Astrocyte (in vitro differentiated cells and primary cell): ENCODE results near the gene GPER1. TPM values are rescaled to one million over a fixed set of nuclear protein-coding genes. Genes with fewer than 3 reads are reported as not detected.

Experiments used
- DNase-seq: peaks from one replicate; pipeline ENCODE4 v3.0.0-alpha.2; 2010; ENCODE audit warnings: low read depth
- FAIRE-seq: peaks from 2 replicates; lab custom pipeline; 2011; peaks lifted over from hg19 to GRCh38; lab: Jason Lieb, UNC
- H2AFZ ChIP-seq: 2 replicates; pipeline ENCODE4 v1.6.0; 2012; ENCODE audit warnings: low read depth, low read length, inconsistent platforms
- H3K27ac ChIP-seq: 2 replicates; pipeline ENCODE4 v1.5.1; 2011; ENCODE audit warnings: low read depth, low read length, inconsistent platforms
- H3K27me3 ChIP-seq: 2 replicates; pipeline ENCODE4 v1.6.0; 2011; ENCODE audit warnings: low read length, inconsistent platforms; ENCODE audit not compliant: insufficient read depth
- H3K36me3 ChIP-seq: 2 replicates; pipeline ENCODE4 v1.5.1; 2011; ENCODE audit warnings: low read length, inconsistent platforms; ENCODE audit not compliant: insufficient read depth
- H3K4me1 ChIP-seq: 2 replicates; pipeline ENCODE4 v1.5.1; 2011; ENCODE audit warnings: low read length, inconsistent platforms; ENCODE audit not compliant: insufficient read depth
- H3K4me2 ChIP-seq: 2 replicates; pipeline ENCODE4 v1.6.0; 2012; ENCODE audit warnings: low read length, inconsistent platforms
- H3K4me3 ChIP-seq: 2 replicates; pipeline ENCODE4 v1.5.1; 2011; ENCODE audit warnings: low read depth, mild to moderate bottlenecking, low read length, inconsistent platforms; ENCODE audit not compliant: insufficient read depth
- H3K79me2 ChIP-seq: 2 replicates; pipeline ENCODE4 v1.6.0; 2012; ENCODE audit warnings: mild to moderate bottlenecking, low read length, inconsistent platforms; ENCODE audit not compliant: insufficient read depth
- H3K9ac ChIP-seq: 2 replicates; pipeline ENCODE4 v1.6.0; 2012; ENCODE audit warnings: mild to moderate bottlenecking, low read length, inconsistent platforms
- H3K9me3 ChIP-seq: 2 replicates; pipeline ENCODE4 v1.5.1; 2012; ENCODE audit warnings: low read depth, mild to moderate bottlenecking, low read length, inconsistent platforms; ENCODE audit not compliant: insufficient read depth
- H4K20me1 ChIP-seq: 2 replicates; pipeline ENCODE4 v1.6.0; 2012; ENCODE audit warnings: low read length, inconsistent platforms; ENCODE audit not compliant: insufficient read depth
- H3K27ac Mint-ChIP-seq: one replicate; pipeline ENCODE4 v1.8.0; 2021; ENCODE audit warnings: mild to moderate bottlenecking, mixed read lengths; ENCODE audit not compliant: unreplicated experiment
- H3K27me3 Mint-ChIP-seq: one replicate; pipeline ENCODE4 v1.8.0; 2021; ENCODE audit warnings: low read depth, mixed read lengths; ENCODE audit not compliant: unreplicated experiment
- H3K36me3 Mint-ChIP-seq: one replicate; pipeline ENCODE4 v1.8.0; 2021; ENCODE audit warnings: low read depth, mixed read lengths; ENCODE audit not compliant: unreplicated experiment
- H3K4me1 Mint-ChIP-seq: one replicate; pipeline ENCODE4 v1.8.0; 2021; ENCODE audit warnings: low read depth, mixed read lengths; ENCODE audit not compliant: unreplicated experiment
- H3K4me3 Mint-ChIP-seq: one replicate; pipeline ENCODE4 v1.8.0; 2021; ENCODE audit warnings: mild to moderate bottlenecking, moderate library complexity, mixed read lengths; ENCODE audit not compliant: unreplicated experiment
- H3K9me3 Mint-ChIP-seq: one replicate; pipeline ENCODE4 v1.8.0; 2021; ENCODE audit warnings: mild to moderate bottlenecking, mixed read lengths; ENCODE audit not compliant: unreplicated experiment
- EZH2 ChIP-seq: IDR thresholded peaks from 2 replicates; pipeline ENCODE4 v1.6.1; 2012; ENCODE audit warnings: mild to moderate bottlenecking, low read length, inconsistent platforms; ENCODE audit not compliant: insufficient read depth
- total RNA-seq: library from RNA; stranded (reverse); gene quantifications from 2 replicates; pipeline ENCODE4 v1.2.1, GENCODE V29; 2021
- TF ChIP-seq, protein P1 (sequence below): IDR thresholded peaks from 2 replicates; pipeline ENCODE4 v1.5.1; 2011; ENCODE audit warnings: low read depth, mild to moderate bottlenecking, inconsistent platforms, low read length, moderate library complexity; ENCODE audit not compliant: insufficient read depth

GPER1 gene
- total RNA-seq, 1 donor from 2014 or later: 17.4 TPM

DNA sequence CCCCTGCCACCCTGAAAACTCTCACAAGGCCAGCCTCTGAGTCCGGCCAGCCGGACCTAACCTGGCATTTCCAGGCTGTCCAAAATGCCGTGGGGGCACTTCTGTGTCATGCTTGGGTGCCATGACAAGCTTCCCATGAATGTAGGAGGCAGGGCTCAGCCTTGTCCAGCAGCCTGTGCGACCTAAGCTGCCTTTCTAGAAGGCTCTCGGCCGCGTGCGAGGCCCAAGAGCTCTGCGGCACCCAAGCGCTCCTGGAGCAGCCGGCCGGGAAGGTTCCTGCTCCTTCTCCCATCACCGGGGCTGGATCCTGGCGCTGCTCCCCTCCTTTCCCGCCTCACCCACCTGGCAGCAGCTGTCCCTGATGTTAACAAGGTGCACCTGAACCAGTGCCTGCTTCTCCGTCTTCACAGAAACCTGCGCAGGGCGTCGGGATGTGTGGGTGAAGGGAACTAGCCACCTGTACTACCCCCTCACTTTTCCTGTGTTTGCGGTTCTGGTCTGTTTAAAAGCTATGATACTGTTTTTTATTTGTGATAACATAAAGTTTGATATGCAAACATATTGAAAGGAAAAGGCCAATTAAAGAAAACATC lies 6.1 kb downstream of the GPER1 start:
- DNase-seq: no peak
- Histone ChIP-seq H3K27me3 (no peaks in the 10 kb centered on the region), H3K4me1 (peaks cover 20% of the 10 kb centered on the region), H3K27ac (no peak overlapping the region), H2AFZ (no peak overlapping the region), H3K36me3 (no peaks in the 10 kb centered on the region), H3K9me3 (no peaks in the 10 kb centered on the region), H4K20me1 (peaks cover 80% of the 10 kb centered on the region), H3K9ac (no peak overlapping the region), H3K79me2 (peaks cover 9% of the 10 kb centered on the region), H3K4me2 (no peak overlapping the region), H3K4me3 (no peak overlapping the region)
- peaks cover 17% of the 10 kb centered on the region for H3K4me1 Mint-ChIP-seq
- peaks cover 22% of the 10 kb centered on the region for H3K36me3 Mint-ChIP-seq
- no peaks in the 10 kb centered on the region for H3K27me3 Mint-ChIP-seq
- FAIRE-seq: no peak
- no peak for TF ChIP-seq EZH2
- TF ChIP-seq, protein P1, sequence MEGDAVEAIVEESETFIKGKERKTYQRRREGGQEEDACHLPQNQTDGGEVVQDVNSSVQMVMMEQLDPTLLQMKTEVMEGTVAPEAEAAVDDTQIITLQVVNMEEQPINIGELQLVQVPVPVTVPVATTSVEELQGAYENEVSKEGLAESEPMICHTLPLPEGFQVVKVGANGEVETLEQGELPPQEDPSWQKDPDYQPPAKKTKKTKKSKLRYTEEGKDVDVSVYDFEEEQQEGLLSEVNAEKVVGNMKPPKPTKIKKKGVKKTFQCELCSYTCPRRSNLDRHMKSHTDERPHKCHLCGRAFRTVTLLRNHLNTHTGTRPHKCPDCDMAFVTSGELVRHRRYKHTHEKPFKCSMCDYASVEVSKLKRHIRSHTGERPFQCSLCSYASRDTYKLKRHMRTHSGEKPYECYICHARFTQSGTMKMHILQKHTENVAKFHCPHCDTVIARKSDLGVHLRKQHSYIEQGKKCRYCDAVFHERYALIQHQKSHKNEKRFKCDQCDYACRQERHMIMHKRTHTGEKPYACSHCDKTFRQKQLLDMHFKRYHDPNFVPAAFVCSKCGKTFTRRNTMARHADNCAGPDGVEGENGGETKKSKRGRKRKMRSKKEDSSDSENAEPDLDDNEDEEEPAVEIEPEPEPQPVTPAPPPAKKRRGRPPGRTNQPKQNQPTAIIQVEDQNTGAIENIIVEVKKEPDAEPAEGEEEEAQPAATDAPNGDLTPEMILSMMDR: no peak
- H3K27ac Mint-ChIP-seq: no peak overlapping the region
- H3K9me3 Mint-ChIP-seq: no peaks in the 10 kb centered on the region
- H3K4me3 Mint-ChIP-seq: no peak overlapping the region

DNA sequence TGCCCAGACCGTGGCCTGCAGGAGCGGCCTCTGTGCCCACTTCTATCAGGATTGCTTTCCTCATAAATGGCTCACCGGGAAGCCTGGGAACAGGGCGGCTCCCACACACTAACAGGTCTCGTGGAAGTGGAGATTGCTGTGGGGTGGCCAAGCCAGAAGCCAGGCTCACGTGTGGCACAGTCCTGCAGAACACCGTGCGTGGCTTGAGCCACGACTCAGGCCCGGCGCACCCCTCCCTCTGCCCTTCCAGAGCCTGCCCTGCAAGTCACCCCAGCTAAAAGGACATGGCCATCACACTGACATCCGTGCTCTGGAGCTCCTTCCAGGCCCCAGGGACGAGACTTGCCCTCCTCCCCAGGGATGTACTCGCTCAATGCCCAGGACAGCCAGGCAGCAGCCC lies 7.0 kb downstream of the GPER1 start:
- Histone ChIP-seq H3K79me2 (peaks cover 12% of the 10 kb centered on the region), H3K36me3 (no peaks in the 10 kb centered on the region), H3K27ac (no peak overlapping the region), H3K4me3 (no peak overlapping the region), H3K9ac (no peak overlapping the region), H3K9me3 (no peaks in the 10 kb centered on the region), H3K4me1 (peaks cover 16% of the 10 kb centered on the region), H3K4me2 (no peak overlapping the region), H3K27me3 (no peaks in the 10 kb centered on the region), H4K20me1 (peaks cover 84% of the 10 kb centered on the region), H2AFZ (no peak overlapping the region)
- no peak for TF ChIP-seq EZH2
- TF ChIP-seq, protein P1: no peak
- no peak overlapping the region for H3K27ac Mint-ChIP-seq
- peaks cover 22% of the 10 kb centered on the region for H3K36me3 Mint-ChIP-seq
- peaks cover 2% of the 10 kb centered on the region for H3K9me3 Mint-ChIP-seq
- no peaks in the 10 kb centered on the region for H3K27me3 Mint-ChIP-seq
- peaks cover 16% of the 10 kb centered on the region for H3K4me1 Mint-ChIP-seq
- no peak for FAIRE-seq
- H3K4me3 Mint-ChIP-seq: no peak overlapping the region
- DNase-seq: no peak

DNA sequence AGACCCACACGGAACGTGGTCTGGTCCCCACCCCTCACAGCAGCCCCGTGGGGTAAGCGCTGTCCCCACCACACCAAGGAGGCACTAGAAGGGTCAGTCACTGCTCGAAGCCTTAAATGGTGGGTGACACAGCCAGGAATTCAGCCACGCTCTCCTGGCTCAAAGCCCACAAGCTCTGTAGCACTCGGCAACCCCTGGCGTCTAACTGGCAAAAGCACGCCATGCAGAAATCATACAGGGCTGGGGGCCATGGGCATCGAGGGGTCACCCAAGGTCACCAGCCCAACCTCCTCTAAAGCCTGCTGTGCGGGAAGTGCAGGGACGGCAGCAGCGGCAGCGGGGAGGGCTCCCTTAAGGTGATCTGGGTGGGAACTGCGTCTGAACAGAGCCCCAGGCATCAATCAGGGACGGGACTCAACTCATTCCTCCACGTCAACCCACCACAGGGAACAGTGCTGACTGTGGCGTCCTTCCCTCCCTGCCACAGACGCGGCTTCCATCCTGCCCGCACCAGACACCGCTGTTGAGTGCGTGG lies 7.8 kb downstream of the GPER1 start:
- no peak for TF ChIP-seq EZH2
- TF ChIP-seq, protein P1: no peak
- DNase-seq (no peak), FAIRE-seq (no peak)
- Histone ChIP-seq H2AFZ (no peak overlapping the region), H3K27ac (no peak overlapping the region), H3K9me3 (no peaks in the 10 kb centered on the region), H3K9ac (no peak overlapping the region), H4K20me1 (peaks cover 86% of the 10 kb centered on the region), H3K4me2 (peak overlapping the region; percentile 8), H3K4me3 (no peak overlapping the region), H3K27me3 (no peaks in the 10 kb centered on the region), H3K36me3 (no peaks in the 10 kb centered on the region), H3K79me2 (peaks cover 12% of the 10 kb centered on the region), H3K4me1 (peaks cover 21% of the 10 kb centered on the region)
- Mint-ChIP-seq H3K4me3 (peak overlapping the region; percentile 40), H3K27ac (peak overlapping the region; percentile 66), H3K9me3 (peaks cover 2% of the 10 kb centered on the region), H3K36me3 (peaks cover 22% of the 10 kb centered on the region), H3K4me1 (peaks cover 16% of the 10 kb centered on the region), H3K27me3 (no peaks in the 10 kb centered on the region)
